Liver (tissue), 9 donors: ENCODE results near the gene DCLK2. TPM values are rescaled to one million over a fixed set of nuclear protein-coding genes. Genes with fewer than 3 reads are reported as not detected.

Experiments
- DNase-seq: peaks from one replicate; pipeline ENCODE4 v3.0.0-alpha.2; 2017; ENCODE audit warnings: low spot score
- H3K27ac ChIP-seq, 2 donors: one replicate each; pipeline ENCODE4 v1.7.0; 2013; ENCODE audit warnings: inconsistent platforms in 2 of 2, low read length in 2 of 2, control low read depth in 1 of 2, low read depth in 1 of 2, mild to moderate bottlenecking in 1 of 2
- H3K27me3 ChIP-seq, 4 donors: one replicate each; pipeline versions ENCODE4 v1.6.1 to v1.7.0; 2013; ENCODE audit warnings: low read length in 3 of 4, inconsistent platforms in 1 of 4, mild to moderate bottlenecking in 1 of 4, moderate library complexity in 1 of 4; ENCODE audit not compliant: control insufficient read depth in 4 of 4, insufficient read depth in 4 of 4
- H3K36me3 ChIP-seq, 4 donors: one replicate each; pipeline versions ENCODE4 v1.6.1 to v1.7.0; 2013; ENCODE audit warnings: low read length in 3 of 4, mild to moderate bottlenecking in 3 of 4, low read depth in 1 of 4, moderate library complexity in 1 of 4; ENCODE audit not compliant: control insufficient read depth in 4 of 4, insufficient read depth in 3 of 4
- H3K4me1 ChIP-seq, 4 donors: one replicate each; pipeline versions ENCODE4 v1.6.1 to v1.7.0; 2013; ENCODE audit warnings: low read length in 3 of 4, mild to moderate bottlenecking in 3 of 4, moderate library complexity in 1 of 4; ENCODE audit not compliant: control insufficient read depth in 4 of 4, insufficient read depth in 4 of 4
- H3K4me3 ChIP-seq, 3 donors: one replicate each; pipeline versions ENCODE4 v1.6.1 to v1.7.0; 2013; ENCODE audit warnings: low read length in 3 of 3, control low read depth in 1 of 3, low read depth in 1 of 3, mild to moderate bottlenecking in 1 of 3
- H3K9ac ChIP-seq, 2 donors: one replicate each; pipeline ENCODE4 v1.7.0; 2013; ENCODE audit warnings: low read length in 2 of 2, mild to moderate bottlenecking in 2 of 2, moderate library complexity in 2 of 2, control low read depth in 1 of 2, low read depth in 1 of 2
- H3K9me3 ChIP-seq, 4 donors: one replicate each; pipeline versions ENCODE4 v1.6.1 to v1.7.0; 2013; ENCODE audit warnings: low read length in 3 of 4; ENCODE audit not compliant: control insufficient read depth in 4 of 4
- ATF3 ChIP-seq: IDR thresholded peaks from 2 replicates; pipeline ENCODE4 v1.6.1; 2016; ENCODE audit warnings: antibody characterized with exemption
- CTCF ChIP-seq: fragments of 150-350 bp; IDR thresholded peaks from 2 replicates; pipeline ENCODE4 v1.5.1; 2017; ENCODE audit warnings: improper control_type of control experiment, low read depth, low read length; ENCODE audit not compliant: missing input control
- FOXA1 ChIP-seq: IDR thresholded peaks from 2 replicates; pipeline ENCODE4 v1.6.1; 2016; ENCODE audit warnings: antibody characterized with exemption
- FOXA2 ChIP-seq: IDR thresholded peaks from 2 replicates; pipeline ENCODE4 v1.6.1; 2016; ENCODE audit warnings: antibody characterized with exemption
- HNF4A ChIP-seq, 2 donors: conservative IDR thresholded peaks; 2 replicates each; pipeline ENCODE4 v1.6.1; 2016; ENCODE audit warnings: antibody characterized with exemption in 2 of 2, mild to moderate bottlenecking in 2 of 2
- HNF4G ChIP-seq: IDR thresholded peaks from 2 replicates; pipeline ENCODE4 v1.6.1; 2016; ENCODE audit warnings: antibody characterized with exemption
- JUND ChIP-seq, 2 donors: IDR thresholded peaks; 2 replicates each; pipeline ENCODE4 v1.6.1; 2016; ENCODE audit warnings: antibody characterized with exemption in 2 of 2
- MAX ChIP-seq: IDR thresholded peaks from 2 replicates; pipeline ENCODE4 v1.6.1; 2016; ENCODE audit warnings: antibody characterized with exemption
- NR2F2 ChIP-seq: IDR thresholded peaks from 2 replicates; pipeline ENCODE4 v1.6.1; 2016; ENCODE audit warnings: antibody characterized with exemption
- RAD21 ChIP-seq, 2 donors: IDR thresholded peaks; 2 replicates each; pipeline ENCODE4 v1.6.1; 2016; ENCODE audit warnings: antibody characterized with exemption in 2 of 2, mild to moderate bottlenecking in 2 of 2
- RXRA ChIP-seq, 2 donors: IDR thresholded peaks; 2 replicates each; pipeline ENCODE4 v1.6.1; 2017 to 2018; ENCODE audit warnings: antibody characterized with exemption in 2 of 2, mild to moderate bottlenecking in 1 of 2
- SP1 ChIP-seq: IDR thresholded peaks from 2 replicates; pipeline ENCODE4 v1.6.1; 2018; ENCODE audit warnings: antibody characterized with exemption, mild to moderate bottlenecking
- TAF1 ChIP-seq: conservative IDR thresholded peaks from 2 replicates; pipeline ENCODE4 v1.6.1; 2016; ENCODE audit warnings: antibody characterized with exemption, mild to moderate bottlenecking
- YY1 ChIP-seq: IDR thresholded peaks from 2 replicates; pipeline ENCODE4 v1.6.1; 2016; ENCODE audit warnings: antibody characterized with exemption, mild to moderate bottlenecking
- ZBTB33 ChIP-seq: IDR thresholded peaks from 2 replicates; pipeline ENCODE4 v1.6.1; 2016; ENCODE audit warnings: antibody characterized with exemption
- WGBS: extraction: QIAGEN DNeasy Blood & Tissue Kit; methylation state at CpG from one replicate; pipeline ENCODE4 v1.1.7; 2013; 5-methylcytosine and 5-hydroxymethylcytosine counted together
- polyA plus RNA-seq, 2 donors: library from polyadenylated mRNA; stranded (reverse) in 1 of 2; unstranded in 1 of 2; fragments of 200-250 nt in 1 of 2; fragments of >200 nt in 1 of 2; fragmentation: Nextera tagmentation in 1 of 2; extraction: Ambion mirVana in 1 of 2; gene quantifications; one replicate each; pipeline versions ENCODE4 v1.2.1 to v1.2.3, GENCODE V29; 2013 to 2015
- total RNA-seq, 2 donors: library from RNA; depleted of rRNA; stranded (reverse); fragments of >200 nt; gene quantifications; one replicate each; pipeline ENCODE4 v1.2.3, GENCODE V29; 2014
- donor health status: healthy.
- donor health status: healthy.
- donor health status: healthy.
- donor health status: healthy.
- donor health status: healthy.

DCLK2 gene
- total and polyA plus RNA-seq, 4 donors, result 0.14 to 1.7 (median 0.50) TPM

- no peaks in the 10 kb centered on the region for H3K4me1 ChIP-seq
- no peaks in the 10 kb centered on the region for H3K27me3 ChIP-seq
- no peak overlapping the region for H3K9ac ChIP-seq
- no peak overlapping the region for H3K27ac ChIP-seq
- no peak for DNase-seq
- TF ChIP-seq ATF3 (no peak), HNF4G (no peak), ZBTB33 (no peak), TAF1 (no peak), YY1 (no peak), JUND (IDR thresholded peaks at IDR 0.05) (no peak), FOXA2 (no peak), NR2F2 (no peak), RXRA (IDR thresholded peaks at IDR 0.05) (no peak), CTCF (no peak), HNF4A (conservative IDR thresholded peaks at IDR 0.05) (no peak), MAX (no peak)
- no peaks in the 10 kb centered on the region for H3K36me3 ChIP-seq
- 79% methylated on average over 2 of the region's 2 CpGs for WGBS
- H3K4me3 ChIP-seq, result no peak overlapping the region
- peaks cover 0 to 2% (median under 1%) of the 10 kb centered on the region in 4 donors for H3K9me3 ChIP-seq
Observed at GRCh38 chr4:150115851-150116250, 37.6 kb downstream of the DCLK2 start.

- no peak overlapping the region for H3K4me3 ChIP-seq
- WGBS, result 97% methylated on average over 2 of the region's 2 CpGs
- no peak for DNase-seq
- H3K36me3 ChIP-seq, result no peaks in the 10 kb centered on the region
- TF ChIP-seq HNF4A (conservative IDR thresholded peaks at IDR 0.05) (no peak), SP1 (no peak), RAD21 (IDR thresholded peaks at IDR 0.05) (no peak), ATF3 (no peak), YY1 (no peak), NR2F2 (no peak), HNF4G (no peak), FOXA1 (no peak), JUND (IDR thresholded peaks at IDR 0.05) (no peak)
- H3K9ac ChIP-seq, result no peak overlapping the region
- peaks cover 0 to 2% (median under 1%) of the 10 kb centered on the region in 4 donors for H3K9me3 ChIP-seq
- no peak overlapping the region for H3K27ac ChIP-seq
- H3K27me3 ChIP-seq, result no peaks in the 10 kb centered on the region
- no peaks in the 10 kb centered on the region for H3K4me1 ChIP-seq
Observed at GRCh38 chr4:150116506-150116905, 38.3 kb downstream of the DCLK2 start.

GRCh38 chr4:150117094-150117493 lies 38.8 kb downstream of the DCLK2 start:
- Histone ChIP-seq H3K27me3 (no peaks in the 10 kb centered on the region), H3K27ac (no peak overlapping the region), H3K36me3 (no peaks in the 10 kb centered on the region), H3K4me1 (no peaks in the 10 kb centered on the region), H3K9ac (no peak overlapping the region), H3K9me3 (peaks cover 0 to 2% (median under 1%) of the 10 kb centered on the region in 4 donors), H3K4me3 (no peak overlapping the region)
- no peak for TF ChIP-seq FOXA2
- no peak for TF ChIP-seq MAX
- no peak for DNase-seq
- WGBS, result 88% methylated on average over 3 of the region's 3 CpGs
